HG02678 (cell line): ENCODE data around the gene CLDN8.

Source experiments
- ATAC-seq: cut with Tn5 transposase; IDR thresholded peaks from one replicate; pipeline ENCODE4 v1.9.1; 2021; ENCODE audit warnings: mild to moderate bottlenecking, moderate library complexity; ENCODE audit not compliant: unreplicated experiment

CLDN8 gene

GRCh38 chr21:30206551-30207251, 9.2 kb downstream of the CLDN8 start:
- ATAC-seq = no peak

- no peak for ATAC-seq
These were observed 15.9 kb downstream of the CLDN8 start for GRCh38 chr21:30200000-30200399.

GRCh38 chr21:30194701-30195299, 21.1 kb downstream of the CLDN8 start:
- no peak for ATAC-seq

GRCh38 chr21:30193201-30193600, 22.7 kb downstream of the CLDN8 start:
- no peak for ATAC-seq

GRCh38 chr21:30190554-30190953, 25.3 kb downstream of the CLDN8 start:
- ATAC-seq = no peak

GRCh38 chr21:30189773-30190172, 26.1 kb downstream of the CLDN8 start:
- ATAC-seq = no peak

- no peak for ATAC-seq
These were observed 29.7 kb downstream of the CLDN8 start for GRCh38 chr21:30186242-30186641.

- ATAC-seq = no peak
These were observed 47.8 kb downstream of the CLDN8 start for GRCh38 chr21:30168086-30168485.

- no peak for ATAC-seq
These were observed 49.2 kb downstream of the CLDN8 start, which contains the start of gene CLDN17 for GRCh38 chr21:30166705-30167104. Gene CLDN17, minus strand, starts transcription at chr21:30166805. Its CDS starts 188 bp downstream, at chr21:30166617.

GRCh38 chr21:30166171-30166570, 49.7 kb downstream of the CLDN8 start:
- ATAC-seq = no peak

- no peak for ATAC-seq
These were observed 51.1 kb downstream of the CLDN8 start for GRCh38 chr21:30164796-30165195.
